ENCODE measurements around the gene B3GNT5. TPM values are rescaled to one million over a fixed set of nuclear protein-coding genes. Genes with fewer than 3 reads are reported as not detected.

Gene B3GNT5
- total RNA-seq, 1 donor from 2014 or later = 20.4 TPM

DNA sequence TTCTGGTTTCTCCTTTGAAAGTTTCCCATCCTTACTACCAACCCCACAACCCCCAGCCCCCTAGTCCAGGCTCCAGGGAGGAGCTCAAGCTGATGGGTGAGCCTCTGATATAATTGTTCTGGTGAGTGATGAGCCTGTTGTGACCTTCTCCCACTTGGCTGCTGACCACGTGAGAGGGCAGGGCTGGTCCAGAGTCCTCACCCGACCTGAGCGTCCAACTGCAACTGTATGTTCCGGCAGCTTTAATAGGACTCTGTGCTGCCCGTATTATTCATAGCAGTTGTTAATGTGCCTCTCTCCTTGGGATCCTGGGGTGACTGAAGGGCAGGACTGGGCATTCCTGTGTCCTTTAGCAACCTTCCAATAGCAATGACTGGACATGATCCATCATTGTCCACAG lies 56.2 kb downstream of the B3GNT5 start:
- H3K27ac ChIP-seq = no peak overlapping the region
- H3K36me3 ChIP-seq = no peaks in the 10 kb centered on the region
- no peaks in the 10 kb centered on the region for H3K4me1 ChIP-seq
- H3K9me3 ChIP-seq = no peaks in the 10 kb centered on the region
- intact Hi-C loops (cut with DNase I) = no loop called here
- no peak overlapping the region for H3K4me3 ChIP-seq
- H3K27me3 ChIP-seq = no peaks in the 10 kb centered on the region
- TF ChIP-seq POLR2A (IDR thresholded peaks at IDR 0.05) (no peak), POLR2AphosphoS5 (IDR thresholded peaks at IDR 0.05; ENCODE audit: insufficient read depth in 1 of 2, low read depth in 1 of 2) (no peak)
- TF ChIP-seq, protein P1, sequence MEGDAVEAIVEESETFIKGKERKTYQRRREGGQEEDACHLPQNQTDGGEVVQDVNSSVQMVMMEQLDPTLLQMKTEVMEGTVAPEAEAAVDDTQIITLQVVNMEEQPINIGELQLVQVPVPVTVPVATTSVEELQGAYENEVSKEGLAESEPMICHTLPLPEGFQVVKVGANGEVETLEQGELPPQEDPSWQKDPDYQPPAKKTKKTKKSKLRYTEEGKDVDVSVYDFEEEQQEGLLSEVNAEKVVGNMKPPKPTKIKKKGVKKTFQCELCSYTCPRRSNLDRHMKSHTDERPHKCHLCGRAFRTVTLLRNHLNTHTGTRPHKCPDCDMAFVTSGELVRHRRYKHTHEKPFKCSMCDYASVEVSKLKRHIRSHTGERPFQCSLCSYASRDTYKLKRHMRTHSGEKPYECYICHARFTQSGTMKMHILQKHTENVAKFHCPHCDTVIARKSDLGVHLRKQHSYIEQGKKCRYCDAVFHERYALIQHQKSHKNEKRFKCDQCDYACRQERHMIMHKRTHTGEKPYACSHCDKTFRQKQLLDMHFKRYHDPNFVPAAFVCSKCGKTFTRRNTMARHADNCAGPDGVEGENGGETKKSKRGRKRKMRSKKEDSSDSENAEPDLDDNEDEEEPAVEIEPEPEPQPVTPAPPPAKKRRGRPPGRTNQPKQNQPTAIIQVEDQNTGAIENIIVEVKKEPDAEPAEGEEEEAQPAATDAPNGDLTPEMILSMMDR (IDR thresholded peaks at IDR 0.05) = no peak
- DNase-seq (ENCODE audit: extremely low spot score in 2 of 2) = no peak

DNA sequence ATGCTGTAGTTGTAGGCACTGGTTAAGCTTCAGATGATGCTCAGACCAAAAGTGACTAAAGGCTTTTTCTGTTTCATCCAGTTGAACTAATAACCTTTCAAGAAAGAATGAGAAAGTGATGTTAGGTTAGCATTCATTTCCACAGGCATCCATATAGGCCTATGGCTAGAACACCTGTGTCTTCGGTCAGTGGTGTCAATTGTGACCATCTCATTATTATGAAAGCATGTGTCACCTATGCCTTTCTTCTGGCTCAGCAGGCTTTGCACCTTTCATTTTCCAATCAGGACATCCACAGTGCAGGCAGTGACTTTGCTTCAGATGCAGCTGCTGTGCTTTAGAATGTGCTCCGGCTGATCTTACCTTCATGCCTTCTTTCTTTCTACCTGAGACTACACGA lies 57.9 kb downstream of the B3GNT5 start:
- H3K27me3 ChIP-seq = no peaks in the 10 kb centered on the region
- no peak overlapping the region for H3K4me3 ChIP-seq
- no peak overlapping the region for H3K27ac ChIP-seq
- no peaks in the 10 kb centered on the region for H3K9me3 ChIP-seq
- H3K36me3 ChIP-seq = no peaks in the 10 kb centered on the region
- TF ChIP-seq POLR2AphosphoS5 (IDR thresholded peaks at IDR 0.05; ENCODE audit: insufficient read depth in 1 of 2, low read depth in 1 of 2) (no peak), POLR2A (IDR thresholded peaks at IDR 0.05) (no peak)
- TF ChIP-seq, protein P1 (IDR thresholded peaks at IDR 0.05) = no peak
- intact Hi-C loops (cut with DNase I) = no loop called here
- DNase-seq (ENCODE audit: extremely low spot score in 2 of 2) = no peak
- no peaks in the 10 kb centered on the region for H3K4me1 ChIP-seq

DNA sequence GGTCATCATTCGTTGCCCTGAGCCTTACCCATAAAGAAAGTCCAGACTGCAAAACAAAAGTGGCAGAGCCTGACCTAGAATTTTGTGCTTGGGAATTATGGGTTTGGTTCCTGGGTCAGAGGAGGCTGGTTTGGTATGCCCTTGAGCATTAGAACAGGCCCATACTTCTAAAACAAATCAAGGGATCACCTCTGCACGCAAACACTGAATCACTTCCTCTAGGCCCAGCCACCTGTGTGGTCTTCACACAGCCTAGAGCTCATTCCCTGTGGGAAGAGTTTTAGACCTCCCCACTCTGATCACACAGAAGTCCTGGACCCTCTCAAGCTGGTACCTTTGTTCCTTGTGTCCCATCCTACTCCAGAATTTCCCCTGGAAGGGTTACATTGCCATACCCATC lies 59.4 kb downstream of the B3GNT5 start:
- Histone ChIP-seq H3K4me1 (no peaks in the 10 kb centered on the region), H3K27ac (no peak overlapping the region), H3K36me3 (no peaks in the 10 kb centered on the region), H3K27me3 (no peaks in the 10 kb centered on the region), H3K9me3 (no peaks in the 10 kb centered on the region), H3K4me3 (no peak overlapping the region)
- DNase-seq (ENCODE audit: extremely low spot score in 2 of 2) = no peak
- TF ChIP-seq POLR2AphosphoS5 (IDR thresholded peaks at IDR 0.05; ENCODE audit: insufficient read depth in 1 of 2, low read depth in 1 of 2) (no peak), POLR2A (IDR thresholded peaks at IDR 0.05) (no peak)
- TF ChIP-seq, protein P1 (IDR thresholded peaks at IDR 0.05) = no peak
- intact Hi-C loops (cut with DNase I) = no loop called here

DNA sequence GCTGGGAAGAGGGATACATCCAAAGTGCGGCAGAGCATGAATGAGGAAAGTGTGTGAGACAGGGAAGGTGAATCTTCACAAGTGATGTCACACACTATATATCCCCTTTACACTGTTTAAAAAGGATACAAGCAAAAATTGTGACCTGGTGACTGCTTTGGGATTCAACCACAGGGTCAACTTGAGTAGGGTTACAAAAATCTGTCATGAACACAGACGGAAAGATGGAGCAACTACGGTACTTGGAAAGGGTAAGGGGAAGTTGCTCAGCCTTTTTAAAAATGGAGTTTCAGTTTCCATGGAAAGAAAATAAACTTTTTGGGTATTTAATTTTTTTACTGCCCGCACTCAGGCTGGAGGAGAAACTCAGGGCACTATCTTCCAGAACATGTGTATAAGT lies 60.3 kb downstream of the B3GNT5 start:
- Histone ChIP-seq H3K36me3 (no peaks in the 10 kb centered on the region), H3K27ac (no peak overlapping the region), H3K9me3 (no peaks in the 10 kb centered on the region), H3K4me1 (no peaks in the 10 kb centered on the region), H3K27me3 (no peaks in the 10 kb centered on the region), H3K4me3 (no peak overlapping the region)
- DNase-seq (ENCODE audit: extremely low spot score in 2 of 2) = no peak
- no peak for TF ChIP-seq POLR2AphosphoS5 (IDR thresholded peaks at IDR 0.05; ENCODE audit: insufficient read depth in 1 of 2, low read depth in 1 of 2)
- TF ChIP-seq POLR2A (IDR thresholded peaks at IDR 0.05) = no peak
- TF ChIP-seq, protein P1 (IDR thresholded peaks at IDR 0.05) = no peak
- intact Hi-C loops (cut with DNase I) = no loop called here

DNA sequence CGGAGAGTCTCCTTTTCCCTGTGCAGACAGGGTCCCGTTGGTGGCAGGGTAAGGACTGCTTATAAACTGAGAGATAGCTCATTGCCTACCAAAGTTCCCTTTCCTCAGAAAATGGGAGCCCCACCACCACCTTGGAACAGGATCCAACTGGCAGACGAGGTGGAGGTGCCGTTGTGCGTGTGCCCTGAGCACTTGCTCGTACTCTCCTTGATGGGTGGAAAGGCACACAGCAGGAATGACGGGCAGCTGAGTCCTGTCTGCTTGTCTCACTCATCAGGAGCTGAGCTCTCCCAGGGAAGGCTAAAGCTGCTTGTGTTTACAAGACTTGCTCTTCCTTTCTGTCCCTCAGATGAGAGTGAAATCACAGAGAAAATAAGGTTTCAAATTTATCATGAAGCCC lies 60.7 kb downstream of the B3GNT5 start:
- Histone ChIP-seq H3K9me3 (no peaks in the 10 kb centered on the region), H3K27ac (no peak overlapping the region), H3K4me3 (no peak overlapping the region), H3K36me3 (no peaks in the 10 kb centered on the region), H3K27me3 (no peaks in the 10 kb centered on the region), H3K4me1 (no peaks in the 10 kb centered on the region)
- intact Hi-C loops (cut with DNase I) = no loop called here
- DNase-seq (ENCODE audit: extremely low spot score in 2 of 2) = no peak
- TF ChIP-seq POLR2AphosphoS5 (IDR thresholded peaks at IDR 0.05; ENCODE audit: insufficient read depth in 1 of 2, low read depth in 1 of 2) (no peak), POLR2A (IDR thresholded peaks at IDR 0.05) (no peak)
- TF ChIP-seq, protein P1 (IDR thresholded peaks at IDR 0.05) = no peak
